ENCODE measurements around the gene RYK. TPM values are rescaled to one million over a fixed set of nuclear protein-coding genes. Genes with fewer than 3 reads are reported as not detected.
"Not testable (repeated sequence)": the region's sequence is repeated elsewhere in the genome, so short reads cannot be mapped to it uniquely, and the experiment has no call there.

Gene RYK
- total RNA-seq, 1 experiment from 2014 or later: 93.7 TPM

DNA sequence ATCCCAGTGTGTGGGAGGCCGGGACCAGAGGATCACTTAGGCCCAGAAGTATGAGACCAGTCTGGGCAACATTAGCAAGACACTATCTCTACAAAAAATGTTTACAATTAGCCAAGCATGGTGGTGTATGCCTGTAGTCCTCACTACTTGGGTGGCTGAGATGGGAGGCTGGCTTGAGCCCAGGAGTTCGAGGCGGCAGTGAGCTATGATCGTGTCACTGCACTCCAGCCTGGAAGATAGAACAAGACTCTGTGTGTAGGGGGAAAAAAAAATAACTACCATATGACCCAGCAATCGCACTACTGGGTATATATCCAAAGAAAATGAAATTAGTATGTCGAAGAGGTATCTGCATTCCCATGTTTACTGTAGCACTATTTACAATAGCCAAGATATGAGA, 22.6 kb downstream of the RYK start:
- intact Hi-C loops (cut with micrococcal nuclease; ENCODE audit: unreplicated experiment): no loop called here
- CTCF ChIA-PET: interaction anchor here (0.6 kb wide), 1 partner anchor 150 kb away, joined by 7 read pairs; no protein-coding TSS in a partner anchor

DNA sequence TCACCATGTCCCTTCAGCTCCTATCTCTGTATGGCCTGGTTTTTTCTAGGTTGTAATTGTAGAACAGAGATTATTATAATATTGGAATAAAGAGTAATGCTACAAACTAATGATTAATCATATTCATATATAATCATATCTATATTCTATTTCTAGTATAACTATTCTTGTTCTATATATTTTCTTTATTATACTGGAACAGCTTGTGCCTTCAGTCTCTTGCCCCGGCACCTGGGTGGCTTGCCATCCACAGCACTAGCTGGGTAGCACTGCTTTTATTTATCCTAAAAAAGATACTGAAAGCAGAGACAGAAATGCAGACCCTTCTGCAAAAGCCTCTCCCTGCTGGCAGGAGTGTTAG, 25.9 kb downstream of the RYK start:
- H3K27ac ChIP-seq; DNase-seq; H3K9me2 ChIP-seq (ENCODE audit: insufficient read depth); POLR2A ChIA-PET (ENCODE audit: unreplicated experiment); H3K27me3 ChIP-seq (ENCODE audit: insufficient read depth, low read depth); intact Hi-C loops (cut with micrococcal nuclease; ENCODE audit: unreplicated experiment); H3K4me1 ChIP-seq (replicated peaks; ENCODE audit: insufficient read depth); H3K36me3 ChIP-seq (ENCODE audit: low read depth); BruUV-seq (replicated peaks); H2AFZ ChIP-seq; H3K9me3 ChIP-seq (ENCODE audit: insufficient read depth, low read depth); H3K4me2 ChIP-seq; CTCF ChIA-PET; H3K4me3 ChIP-seq; H3F3A ChIP-seq (ENCODE audit: insufficient read depth, low read depth): not testable (repeated sequence)
- H4K20me1 ChIP-seq (ENCODE audit: insufficient read depth): peaks cover 34% of the 10 kb centered on the region
- peaks cover 81% of the 10 kb centered on the region for H3K79me2 ChIP-seq (ENCODE audit: low read depth)

More for the DNA sequence above, 22.6 kb downstream of the RYK start:
- TF ChIP-seq EZH2 (IDR thresholded peaks at IDR 0.05; ENCODE audit: low read depth): no peak
- TF ChIP-seq, protein P1, sequence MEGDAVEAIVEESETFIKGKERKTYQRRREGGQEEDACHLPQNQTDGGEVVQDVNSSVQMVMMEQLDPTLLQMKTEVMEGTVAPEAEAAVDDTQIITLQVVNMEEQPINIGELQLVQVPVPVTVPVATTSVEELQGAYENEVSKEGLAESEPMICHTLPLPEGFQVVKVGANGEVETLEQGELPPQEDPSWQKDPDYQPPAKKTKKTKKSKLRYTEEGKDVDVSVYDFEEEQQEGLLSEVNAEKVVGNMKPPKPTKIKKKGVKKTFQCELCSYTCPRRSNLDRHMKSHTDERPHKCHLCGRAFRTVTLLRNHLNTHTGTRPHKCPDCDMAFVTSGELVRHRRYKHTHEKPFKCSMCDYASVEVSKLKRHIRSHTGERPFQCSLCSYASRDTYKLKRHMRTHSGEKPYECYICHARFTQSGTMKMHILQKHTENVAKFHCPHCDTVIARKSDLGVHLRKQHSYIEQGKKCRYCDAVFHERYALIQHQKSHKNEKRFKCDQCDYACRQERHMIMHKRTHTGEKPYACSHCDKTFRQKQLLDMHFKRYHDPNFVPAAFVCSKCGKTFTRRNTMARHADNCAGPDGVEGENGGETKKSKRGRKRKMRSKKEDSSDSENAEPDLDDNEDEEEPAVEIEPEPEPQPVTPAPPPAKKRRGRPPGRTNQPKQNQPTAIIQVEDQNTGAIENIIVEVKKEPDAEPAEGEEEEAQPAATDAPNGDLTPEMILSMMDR (conservative IDR thresholded peaks at IDR 0.05): no peak
- H3K4me2 ChIP-seq: no peak overlapping the region
- H3K27me3 ChIP-seq (ENCODE audit: insufficient read depth, low read depth): no peaks in the 10 kb centered on the region
- no peak overlapping the region for H3K27ac ChIP-seq
- no peak for DNase-seq
- H2AFZ ChIP-seq: no peak overlapping the region
- no peaks in the 10 kb centered on the region for H3K9me2 ChIP-seq (ENCODE audit: insufficient read depth)
- H3K36me3 ChIP-seq (ENCODE audit: low read depth): no peaks in the 10 kb centered on the region; the same call in 1 of the 2 replicates
- H3K4me3 ChIP-seq: no peak overlapping the region
- POLR2A ChIA-PET (ENCODE audit: unreplicated experiment): no interaction called here
- no peaks in the 10 kb centered on the region; the same call in 1 of the 2 replicates for H3K9me3 ChIP-seq (ENCODE audit: insufficient read depth, low read depth)
- BruUV-seq (replicated peaks): no TSS peak
- peaks cover 98% of the 10 kb centered on the region for H3K79me2 ChIP-seq (ENCODE audit: low read depth)
- peaks cover 40% of the 10 kb centered on the region for H4K20me1 ChIP-seq (ENCODE audit: insufficient read depth)
- H3K4me1 ChIP-seq (replicated peaks; ENCODE audit: insufficient read depth): no peaks in the 10 kb centered on the region
- H3F3A ChIP-seq (ENCODE audit: insufficient read depth, low read depth): peaks cover 7% of the 10 kb centered on the region; the same call in 1 of the 2 replicates

DNA sequence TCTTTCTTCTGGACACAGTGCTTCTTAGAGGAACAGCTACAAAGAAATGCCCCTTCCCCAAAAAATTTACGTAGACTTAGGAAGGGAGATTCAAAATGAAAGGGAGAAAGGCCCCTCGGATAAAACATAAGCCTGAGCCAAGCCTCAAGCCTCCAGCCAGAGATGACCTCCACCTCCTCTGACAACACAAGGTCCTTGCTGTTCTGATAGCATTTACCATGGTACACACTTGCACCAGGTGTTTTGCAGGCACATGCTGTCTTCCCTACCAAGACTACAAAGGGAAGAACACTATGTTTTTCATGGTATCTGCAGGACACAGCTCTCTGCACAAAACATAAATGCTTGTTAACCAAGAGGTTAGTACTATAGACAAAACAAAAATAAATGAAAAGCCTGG, 27.8 kb downstream of the RYK start:
- Histone ChIP-seq H3K27me3 (ENCODE audit: insufficient read depth, low read depth) (no peaks in the 10 kb centered on the region), H3K79me2 (ENCODE audit: low read depth) (peaks cover 70% of the 10 kb centered on the region), H3K27ac (no peak overlapping the region), H3K4me2 (no peak overlapping the region), H2AFZ (no peak overlapping the region), H3K36me3 (ENCODE audit: low read depth) (peaks cover 6% of the 10 kb centered on the region; the same call in 1 of the 2 replicates), H3K9me2 (ENCODE audit: insufficient read depth) (no peaks in the 10 kb centered on the region), H3K4me1 (replicated peaks; ENCODE audit: insufficient read depth) (no peaks in the 10 kb centered on the region), H3F3A (ENCODE audit: insufficient read depth, low read depth) (peaks cover 8% of the 10 kb centered on the region; the same call in 1 of the 2 replicates), H3K9me3 (ENCODE audit: insufficient read depth, low read depth) (no peaks in the 10 kb centered on the region), H3K4me3 (no peak overlapping the region), H4K20me1 (ENCODE audit: insufficient read depth) (peaks cover 31% of the 10 kb centered on the region)
- TF ChIP-seq EZH2 (IDR thresholded peaks at IDR 0.05; ENCODE audit: low read depth): no peak
- TF ChIP-seq, protein P1 (conservative IDR thresholded peaks at IDR 0.05): no peak
- DNase-seq: no peak
- CTCF ChIA-PET: no interaction called here
- intact Hi-C loops (cut with micrococcal nuclease; ENCODE audit: unreplicated experiment): no loop called here
- POLR2A ChIA-PET (ENCODE audit: unreplicated experiment): no interaction called here
- BruUV-seq (replicated peaks): no TSS peak

DNA sequence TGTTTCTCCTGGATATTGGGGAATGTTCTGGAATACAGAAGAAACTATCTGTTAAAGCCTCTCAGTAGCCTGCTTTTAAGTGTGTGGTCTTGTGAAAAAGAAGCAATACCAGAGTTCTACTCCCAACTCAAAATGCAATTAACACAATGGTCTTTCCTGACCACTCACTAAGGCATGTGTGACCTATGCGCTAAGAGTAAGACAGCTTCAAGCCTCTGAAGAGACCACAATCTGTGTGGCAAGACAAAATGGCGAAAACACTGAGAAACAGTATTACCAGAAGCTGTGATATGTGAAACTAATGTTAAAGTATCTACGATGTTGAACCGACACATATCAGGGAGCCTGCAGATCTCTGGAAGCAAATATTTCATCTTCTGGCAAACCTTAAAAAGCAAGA, 33.8 kb downstream of the RYK start:
- DNase-seq: no peak
- Histone ChIP-seq H4K20me1 (ENCODE audit: insufficient read depth) (peaks cover 22% of the 10 kb centered on the region; the same call in 1 of the 2 replicates), H3K36me3 (ENCODE audit: low read depth) (peaks cover 6% of the 10 kb centered on the region; the same call in 1 of the 2 replicates), H3K27me3 (ENCODE audit: insufficient read depth, low read depth) (no peaks in the 10 kb centered on the region), H3K79me2 (ENCODE audit: low read depth) (peaks cover 25% of the 10 kb centered on the region), H2AFZ (no peak overlapping the region), H3K27ac (no peak overlapping the region), H3K9me3 (ENCODE audit: insufficient read depth, low read depth) (no peaks in the 10 kb centered on the region), H3F3A (ENCODE audit: insufficient read depth, low read depth) (peaks cover 21% of the 10 kb centered on the region; the same call in 1 of the 2 replicates), H3K9me2 (ENCODE audit: insufficient read depth) (no peaks in the 10 kb centered on the region), H3K4me1 (replicated peaks; ENCODE audit: insufficient read depth) (no peaks in the 10 kb centered on the region), H3K4me2 (no peak overlapping the region), H3K4me3 (no peak overlapping the region)
- intact Hi-C loops (cut with micrococcal nuclease; ENCODE audit: unreplicated experiment): no loop called here
- ChIA-PET POLR2A (ENCODE audit: unreplicated experiment) (no interaction called here), CTCF (no interaction called here)
- no peak for TF ChIP-seq EZH2 (IDR thresholded peaks at IDR 0.05; ENCODE audit: low read depth)
- TF ChIP-seq, protein P1 (conservative IDR thresholded peaks at IDR 0.05): no peak
- no TSS peak for BruUV-seq (replicated peaks)
